Caco-2 (cell line): Measurements from ENCODE around the gene GRK2. TPM values are rescaled to one million over a fixed set of nuclear protein-coding genes. Genes with fewer than 3 reads are reported as not detected.

Source experiments
- BruUV-seq: library from RNA; stranded (reverse); fragments of 400-500 nt; replicated peaks from 2 replicates; lab custom pipeline; 2021; lab: Mats Ljungman, UMichigan
- CTCF ChIA-PET: fragments of 300-600 bp; sonication (Branson Sonifier 250); formaldehyde crosslinking; loops from one replicate; lab custom pipeline; 2022; ENCODE audit warnings: antibody characterized with exemption; lab: Charles Lee
- POLR2A ChIA-PET: fragments of 300-600 bp; sonication (Branson Sonifier 250); formaldehyde crosslinking; loops from one replicate; lab custom pipeline; 2022; ENCODE audit warnings: antibody characterized with exemption; lab: Charles Lee
- DNase-seq, 2 experiments: peaks; one replicate each; pipeline versions ENCODE4 v3.0.0 to v3.0.0-alpha.2; 2020 to 2022
- H3K27me3 ChIP-seq: replicated peaks from 2 replicates; pipeline ENCODE4 v1.6.0; 2011; ENCODE audit warnings: low read length; ENCODE audit not compliant: control insufficient read depth, insufficient read depth
- H3K36me3 ChIP-seq: 2 replicates; pipeline ENCODE4 v1.5.1; 2011; ENCODE audit warnings: low read length; ENCODE audit not compliant: control insufficient read depth, insufficient read depth
- H3K4me1 ChIP-seq: fragments of 250-450 bp; sonication (Bioruptor Pico); 2 replicates; pipeline ENCODE4 v1.5.1; 2020; ENCODE audit warnings: mild to moderate bottlenecking
- H3K4me3 ChIP-seq: 2 replicates; pipeline ENCODE4 v1.5.1; 2011; ENCODE audit warnings: low read depth, mild to moderate bottlenecking, control low read depth, low read length
- H3K9me3 ChIP-seq: fragments of 250-450 bp; sonication (Bioruptor Pico); 2 replicates; pipeline ENCODE4 v1.5.1; 2020; ENCODE audit warnings: mild to moderate bottlenecking, moderate library complexity
- H3K27ac Mint-ChIP-seq: one replicate; pipeline ENCODE4 v1.8.0; 2022; ENCODE audit warnings: mixed read lengths; ENCODE audit not compliant: unreplicated experiment
- H3K27me3 Mint-ChIP-seq: one replicate; pipeline ENCODE4 v1.8.0; 2022; ENCODE audit warnings: mixed read lengths; ENCODE audit not compliant: insufficient read depth, unreplicated experiment
- H3K36me3 Mint-ChIP-seq: one replicate; pipeline ENCODE4 v1.8.0; 2022; ENCODE audit warnings: mild to moderate bottlenecking, mixed read lengths; ENCODE audit not compliant: insufficient read depth, unreplicated experiment
- H3K4me1 Mint-ChIP-seq: one replicate; pipeline ENCODE4 v1.8.0; 2022; ENCODE audit warnings: low read depth, mixed read lengths; ENCODE audit not compliant: unreplicated experiment
- H3K4me3 Mint-ChIP-seq: one replicate; pipeline ENCODE4 v1.8.0; 2022; ENCODE audit warnings: mild to moderate bottlenecking, moderate library complexity, mixed read lengths; ENCODE audit not compliant: unreplicated experiment
- H3K9me3 Mint-ChIP-seq: one replicate; pipeline ENCODE4 v1.8.0; 2022; ENCODE audit warnings: mixed read lengths; ENCODE audit not compliant: unreplicated experiment
- CTCF ChIP-seq, 2 experiments: fragments of 200-600 bp in 1 of 2; IDR thresholded peaks; 1 replicate in 1 of 2; 2 replicates in 1 of 2; pipeline versions ENCODE4 v1.5.1 to v1.8.0; 2011 to 2022; ENCODE audit warnings: antibody characterized with exemption in 1 of 2, control low read depth in 1 of 2, inconsistent platforms in 1 of 2, low read depth in 1 of 2, low read length in 1 of 2, mild to moderate bottlenecking in 1 of 2, moderate library complexity in 1 of 2; ENCODE audit not compliant: insufficient read depth in 1 of 2, severe bottlenecking in 1 of 2, unreplicated experiment in 1 of 2
- intact Hi-C: fragments of 100-400 bp; cut with micrococcal nuclease; formaldehyde crosslinking; loops from one replicate; pipeline ENCODE4 v1.10.0; 2022; ENCODE audit not compliant: unreplicated experiment
- total RNA-seq: library from RNA; stranded (reverse); gene quantifications from 2 replicates; pipeline ENCODE4 v1.2.3, GENCODE V29; 2022

GRK2 gene
- total RNA-seq, 1 experiment from 2014 or later: 120 TPM

DNA sequence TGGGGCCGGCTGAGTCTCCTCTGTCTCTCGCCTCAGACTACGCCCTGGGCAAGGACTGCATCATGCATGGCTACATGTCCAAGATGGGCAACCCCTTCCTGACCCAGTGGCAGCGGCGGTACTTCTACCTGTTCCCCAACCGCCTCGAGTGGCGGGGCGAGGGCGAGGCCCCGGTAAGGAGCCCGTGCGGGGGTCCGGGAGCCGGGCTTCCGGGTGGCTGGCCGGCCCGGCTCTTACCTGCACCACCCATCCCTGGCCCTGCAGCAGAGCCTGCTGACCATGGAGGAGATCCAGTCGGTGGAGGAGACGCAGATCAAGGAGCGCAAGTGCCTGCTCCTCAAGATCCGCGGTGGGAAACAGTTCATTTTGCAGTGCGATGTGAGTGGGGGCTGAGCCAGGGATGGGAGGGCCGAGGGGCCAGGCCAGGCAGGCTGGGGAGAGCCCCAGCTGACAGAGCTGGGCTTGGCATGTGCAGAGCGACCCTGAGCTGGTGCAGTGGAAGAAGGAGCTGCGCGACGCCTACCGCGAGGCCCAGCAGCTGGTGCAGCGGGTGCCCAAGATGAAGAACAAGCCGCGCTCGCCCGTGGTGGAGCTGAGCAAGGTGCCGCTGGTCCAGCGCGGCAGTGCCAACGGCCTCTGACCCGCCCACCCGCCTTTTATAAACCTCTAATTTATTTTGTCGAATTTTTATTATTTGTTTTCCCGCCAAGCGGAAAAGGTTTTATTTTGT is 18.7 kb downstream of the GRK2 start:
- Mint-ChIP-seq H3K9me3 (no peaks in the 10 kb centered on the region), H3K4me3 (no peak overlapping the region), H3K27me3 (no peaks in the 10 kb centered on the region), H3K36me3 (peaks cover 90% of the 10 kb centered on the region), H3K4me1 (peaks cover 17% of the 10 kb centered on the region), H3K27ac (no peak overlapping the region)
- H3K27me3 ChIP-seq: no peaks in the 10 kb centered on the region
- H3K4me1 ChIP-seq: peaks cover 16% of the 10 kb centered on the region
- ChIA-PET POLR2A (interaction anchor here (0.5 kb wide), 1 partner anchor 88 kb away, joined by 27 read pairs; the partner anchor contains the start of gene CLCF1), CTCF (no interaction called here)
- TF ChIP-seq CTCF (IDR thresholded peaks at IDR 0.05; ENCODE audit: insufficient read depth in 1 of 2, low read depth in 1 of 2, low read length in 1 of 2, severe bottlenecking in 1 of 2, unreplicated experiment in 1 of 2): no peak
- DNase-seq: no peak
- no TSS peak for BruUV-seq
- peaks cover 9% of the 10 kb centered on the region for H3K36me3 ChIP-seq
- no peak overlapping the region for H3K4me3 ChIP-seq
- intact Hi-C loops: no loop called here
- no peaks in the 10 kb centered on the region for H3K9me3 ChIP-seq

DNA sequence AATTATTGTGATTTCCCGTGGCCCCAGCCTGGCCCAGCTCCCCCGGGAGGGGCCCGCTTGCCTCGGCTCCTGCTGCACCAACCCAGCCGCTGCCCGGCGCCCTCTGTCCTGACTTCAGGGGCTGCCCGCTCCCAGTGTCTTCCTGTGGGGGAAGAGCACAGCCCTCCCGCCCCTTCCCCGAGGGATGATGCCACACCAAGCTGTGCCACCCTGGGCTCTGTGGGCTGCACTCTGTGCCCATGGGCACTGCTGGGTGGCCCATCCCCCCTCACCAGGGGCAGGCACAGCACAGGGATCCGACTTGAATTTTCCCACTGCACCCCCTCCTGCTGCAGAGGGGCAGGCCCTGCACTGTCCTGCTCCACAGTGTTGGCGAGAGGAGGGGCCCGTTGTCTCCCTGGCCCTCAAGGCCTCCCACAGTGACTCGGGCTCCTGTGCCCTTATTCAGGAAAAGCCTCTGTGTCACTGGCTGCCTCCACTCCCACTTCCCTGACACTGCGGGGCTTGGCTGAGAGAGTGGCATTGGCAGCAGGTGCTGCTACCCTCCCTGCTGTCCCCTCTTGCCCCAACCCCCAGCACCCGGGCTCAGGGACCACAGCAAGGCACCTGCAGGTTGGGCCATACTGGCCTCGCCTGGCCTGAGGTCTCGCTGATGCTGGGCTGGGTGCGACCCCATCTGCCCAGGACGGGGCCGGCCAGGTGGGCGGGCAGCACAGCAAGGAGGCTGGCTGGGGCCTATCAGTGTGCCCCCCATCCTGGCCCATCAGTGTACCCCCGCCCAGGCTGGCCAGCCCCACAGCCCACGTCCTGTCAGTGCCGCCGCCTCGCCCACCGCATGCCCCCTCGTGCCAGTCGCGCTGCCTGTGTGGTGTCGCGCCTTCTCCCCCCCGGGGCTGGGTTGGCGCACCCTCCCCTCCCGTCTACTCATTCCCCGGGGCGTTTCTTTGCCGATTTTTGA is 19.5 kb downstream of the GRK2 start:
- POLR2A ChIA-PET: interaction anchor here (0.5 kb wide), 1 partner anchor 87 kb away, joined by 27 read pairs; the partner anchor contains the start of gene CLCF1
- Mint-ChIP-seq H3K4me3 (no peak overlapping the region), H3K9me3 (no peaks in the 10 kb centered on the region), H3K4me1 (peaks cover 20% of the 10 kb centered on the region), H3K36me3 (peaks cover 90% of the 10 kb centered on the region), H3K27ac (no peak overlapping the region), H3K27me3 (no peaks in the 10 kb centered on the region)
- DNase-seq: no peak
- no peaks in the 10 kb centered on the region for H3K27me3 ChIP-seq
- H3K36me3 ChIP-seq: peaks cover 12% of the 10 kb centered on the region
- no peaks in the 10 kb centered on the region for H3K9me3 ChIP-seq
- peaks cover 20% of the 10 kb centered on the region for H3K4me1 ChIP-seq
- CTCF ChIA-PET: no interaction called here
- no peak for TF ChIP-seq CTCF (IDR thresholded peaks at IDR 0.05; ENCODE audit: insufficient read depth in 1 of 2, low read depth in 1 of 2, low read length in 1 of 2, severe bottlenecking in 1 of 2, unreplicated experiment in 1 of 2)
- BruUV-seq: TSS peak; percentile 5
- intact Hi-C loops: no loop called here
- H3K4me3 ChIP-seq: no peak overlapping the region

- intact Hi-C loops: no loop called here
- no peaks in the 10 kb centered on the region for H3K9me3 Mint-ChIP-seq
- BruUV-seq: no TSS peak
- H3K36me3 Mint-ChIP-seq: peaks cover 84% of the 10 kb centered on the region
- DNase-seq: no peak
- peak overlapping the region; percentile 99 for H3K4me3 Mint-ChIP-seq
- ChIA-PET CTCF (no interaction called here), POLR2A (no interaction called here)
- peaks cover 20% of the 10 kb centered on the region for H3K4me1 ChIP-seq
- H3K36me3 ChIP-seq: peaks cover 14% of the 10 kb centered on the region
- no peak overlapping the region for H3K4me3 ChIP-seq
- H3K27me3 Mint-ChIP-seq: no peaks in the 10 kb centered on the region
- TF ChIP-seq CTCF (IDR thresholded peaks at IDR 0.05; ENCODE audit: insufficient read depth in 1 of 2, low read depth in 1 of 2, low read length in 1 of 2, severe bottlenecking in 1 of 2, unreplicated experiment in 1 of 2): peak in 1 of 2 experiments; percentile 13
- H3K4me1 Mint-ChIP-seq: peaks cover 20% of the 10 kb centered on the region
- H3K27ac Mint-ChIP-seq: peak overlapping the region; percentile 90
- H3K9me3 ChIP-seq: no peaks in the 10 kb centered on the region
- no peaks in the 10 kb centered on the region for H3K27me3 ChIP-seq
Observed at GRCh38 chr11:67286621-67287333, 20.5 kb downstream of the GRK2 start.
